B cell (primary cell): ENCODE results near the gene TADA3. TPM values are rescaled to one million over a fixed set of nuclear protein-coding genes. Genes with fewer than 3 reads are reported as not detected.

ENCODE experiments used
- ATAC-seq: fragments of 200-7000 bp; cut with Tn5 transposase; one replicate; pipeline ENCODE4 v1.10.0; 2021; ENCODE audit warnings: low read depth, mild to moderate bottlenecking, moderate number of reproducible peaks, moderate library complexity
- CTCF ChIA-PET: fragments of 350-600 bp; sonication (Branson Sonifier 250); formaldehyde crosslinking; loops from one replicate; lab custom pipeline; 2021; ENCODE audit warnings: antibody characterized with exemption, inconsistent platforms; lab: Charles Lee
- POLR2A ChIA-PET: fragments of 350-600 bp; sonication (Branson Sonifier 250); formaldehyde crosslinking; loops from one replicate; lab custom pipeline; 2021; ENCODE audit warnings: antibody characterized with exemption; lab: Charles Lee
- DNase-seq: peaks from one replicate; pipeline ENCODE4 v3.0.0; 2013
- H2AFZ ChIP-seq: 2 replicates; pipeline ENCODE4 v1.6.1; 2012; ENCODE audit warnings: mild to moderate bottlenecking, low read depth, low read length; ENCODE audit not compliant: insufficient read depth, poor library complexity, severe bottlenecking
- H3K27ac ChIP-seq, 2 donors: 1 replicate in 1 of 2; 2 replicates in 1 of 2; pipeline ENCODE4 v1.5.1; 2012 to 2013; ENCODE audit warnings: low read length in 2 of 2, mild to moderate bottlenecking in 2 of 2, moderate library complexity in 1 of 2
- H3K27me3 ChIP-seq, 4 experiments: fragments of 200-600 bp in 1 of 4; sonication (generic) in 1 of 4; replicated peaks in 1 of 4; 1 replicate in 2 of 4; 2 replicates in 2 of 4; pipeline versions ENCODE4 v1.6.1 to v1.7.0; 2013 to 2016; ENCODE audit warnings: low read length in 3 of 4, mild to moderate bottlenecking in 2 of 4, mixed read lengths in 1 of 4, moderate library complexity in 1 of 4; ENCODE audit not compliant: insufficient read depth in 4 of 4, control insufficient read depth in 3 of 4; ENCODE audit errors: control extremely low read depth in 1 of 4
- H3K36me3 ChIP-seq, 2 experiments: replicated peaks in 1 of 2; 1 replicate in 1 of 2; 2 replicates in 1 of 2; pipeline versions ENCODE4 v1.6.1 to v1.7.1; 2013; ENCODE audit warnings: low read length in 1 of 2; ENCODE audit not compliant: insufficient read depth in 2 of 2, control insufficient read depth in 1 of 2; ENCODE audit errors: control extremely low read depth in 1 of 2, extremely low read depth in 1 of 2
- H3K4me1 ChIP-seq, 2 donors: fragments of 200-600 bp in 1 of 2; sonication (generic) in 1 of 2; 1 replicate in 1 of 2; 2 replicates in 1 of 2; pipeline versions ENCODE4 v1.5.1 to v1.6.1; 2013 to 2017; ENCODE audit warnings: low read length in 2 of 2; ENCODE audit not compliant: control insufficient read depth in 2 of 2, insufficient read depth in 2 of 2
- H3K4me2 ChIP-seq: replicated peaks from 2 replicates; pipeline ENCODE3; 2012; ENCODE audit warnings: mild to moderate bottlenecking, low read depth, low read length; ENCODE audit not compliant: poor library complexity, severe bottlenecking
- H3K4me3 ChIP-seq, 5 experiments: fragments of 200-600 bp in 1 of 5; sonication (generic) in 1 of 5; 1 replicate in 3 of 5; 2 replicates in 2 of 5; pipeline versions ENCODE4 v1.5.1 to v1.7.0; 2011 to 2016; ENCODE audit warnings: low read length in 4 of 5, mild to moderate bottlenecking in 4 of 5, low read depth in 2 of 5, control low read depth in 1 of 5, moderate library complexity in 1 of 5; ENCODE audit not compliant: insufficient read depth in 1 of 5; ENCODE audit errors: control extremely low read depth in 1 of 5, extremely low read depth in 1 of 5
- H3K79me2 ChIP-seq: fragments of 200-600 bp; sonication (generic); one replicate; pipeline ENCODE4 v1.6.0; 2016; ENCODE audit warnings: low read length; ENCODE audit not compliant: control insufficient read depth, insufficient read depth
- H3K9ac ChIP-seq: fragments of 200-600 bp; sonication (generic); 2 replicates; pipeline ENCODE4 v1.6.1; 2017; ENCODE audit warnings: mild to moderate bottlenecking, low read length, moderate library complexity
- H3K9me3 ChIP-seq, 3 donors: one replicate each; pipeline versions ENCODE4 v1.6.1 to v1.7.1; 2013; ENCODE audit warnings: low read length in 2 of 3; ENCODE audit not compliant: control insufficient read depth in 2 of 3, insufficient read depth in 1 of 3; ENCODE audit errors: control extremely low read depth in 1 of 3
- H4K20me1 ChIP-seq: 2 replicates; pipeline ENCODE4 v1.6.0; 2012; ENCODE audit warnings: mild to moderate bottlenecking, low read length; ENCODE audit not compliant: insufficient read depth, control insufficient read depth, poor library complexity, severe bottlenecking
- H3K27ac Mint-ChIP-seq: one replicate; pipeline ENCODE4 v1.8.0; 2021; ENCODE audit warnings: mixed read lengths
- H3K27me3 Mint-ChIP-seq: one replicate; pipeline ENCODE4 v1.8.0; 2021; ENCODE audit warnings: mixed read lengths
- H3K4me1 Mint-ChIP-seq: one replicate; pipeline ENCODE4 v1.8.0; 2021; ENCODE audit warnings: mixed read lengths
- H3K4me3 Mint-ChIP-seq: one replicate; pipeline ENCODE4 v1.8.0; 2021; ENCODE audit warnings: mixed read lengths
- H3K9me3 Mint-ChIP-seq: one replicate; pipeline ENCODE4 v1.8.0; 2022; ENCODE audit warnings: mixed read lengths; ENCODE audit not compliant: insufficient read depth
- CTCF ChIP-seq: fragments of 200-600 bp; IDR thresholded peaks from one replicate; pipeline ENCODE4 v1.8.0; 2022; ENCODE audit warnings: antibody characterized with exemption, mild to moderate bottlenecking
- EZH2 ChIP-seq: IDR thresholded peaks from 2 replicates; pipeline ENCODE4 v1.6.1; 2012; ENCODE audit warnings: borderline replicate concordance, low read depth, mild to moderate bottlenecking, moderate library complexity, low read length; ENCODE audit not compliant: insufficient read depth, poor library complexity, severe bottlenecking
- WGBS: methylation state at CpG from one replicate; pipeline ENCODE4 v1.1.5; 2013; ENCODE audit warnings: missing lambda C conversion rate; ENCODE audit not compliant: insufficient coverage; 5-methylcytosine and 5-hydroxymethylcytosine counted together
- intact Hi-C: fragments of 100-400 bp; cut with micrococcal nuclease; formaldehyde crosslinking; loops from one replicate; pipeline ENCODE4 v1.10.0; 2022
- polyA plus RNA-seq: library from polyadenylated mRNA; depleted of rRNA; stranded (reverse); fragments of >200 nt; gene quantifications from 2 replicates; pipeline ENCODE4 v1.2.3, GENCODE V29; 2012
- total RNA-seq, 2 donors: library from RNA; stranded (reverse); fragments of 120-200 nt in 1 of 2; gene quantifications; 1 replicate in 1 of 2; 2 replicates in 1 of 2; pipeline versions ENCODE4 v1.2.3 to v1.2.4, GENCODE V29; 2013 to 2022

The TADA3 gene
- total and polyA plus RNA-seq, 2 donors (not counting 1 experiment from before 2014, with no cell fraction given) = 45.4 to 45.6 TPM

DNA sequence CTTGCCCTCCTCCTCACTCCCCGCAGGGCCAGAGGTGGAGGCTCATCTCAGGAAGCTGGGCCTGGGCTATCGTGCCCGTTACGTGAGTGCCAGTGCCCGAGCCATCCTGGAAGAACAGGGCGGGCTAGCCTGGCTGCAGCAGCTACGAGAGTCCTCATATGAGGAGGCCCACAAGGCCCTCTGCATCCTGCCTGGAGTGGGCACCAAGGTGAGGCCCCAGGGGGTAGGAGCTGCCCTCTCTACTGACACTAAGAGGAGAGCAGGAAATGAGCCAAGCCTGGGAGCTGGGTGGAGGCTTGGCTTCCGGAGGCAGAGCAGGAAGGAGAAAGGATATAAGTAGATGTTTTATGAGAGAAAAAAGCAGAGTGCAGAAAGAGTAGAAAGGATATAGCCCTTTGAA, 37.6 kb downstream of the TADA3 start:
- TF ChIP-seq EZH2 (no peak), CTCF (no peak)
- H3K4me3 ChIP-seq = no peak overlapping the region
- WGBS = 92% methylated on average over 7 of the region's 8 CpGs
- no peak overlapping the region for H2AFZ ChIP-seq
- Mint-ChIP-seq H3K4me3 (no peak overlapping the region), H3K27ac (no peak overlapping the region), H3K27me3 (no peaks in the 10 kb centered on the region), H3K9me3 (no peaks in the 10 kb centered on the region), H3K4me1 (peaks cover 41% of the 10 kb centered on the region)
- ATAC-seq = no peak
- no peak for DNase-seq
- intact Hi-C loops = loop anchor here (10.0 kb wide), 1 partner anchor 230 kb away; the partner anchor contains the start of gene EMC3
- H3K27ac ChIP-seq = no peak overlapping the region
- peaks cover 28 to 29% of the 10 kb centered on the region in 2 donors for H3K4me1 ChIP-seq
- peaks cover 28% of the 10 kb centered on the region for H3K79me2 ChIP-seq
- no peak overlapping the region for H3K9ac ChIP-seq
- peaks cover 13% of the 10 kb centered on the region for H4K20me1 ChIP-seq
- no peaks in the 10 kb centered on the region for H3K27me3 ChIP-seq
- H3K36me3 ChIP-seq = peaks cover 4 to 59% of the 10 kb centered on the region in 2 experiments
- POLR2A ChIA-PET = interaction anchor here (1.0 kb wide), 1 partner anchor 12 kb away, joined by 5 read pairs; no protein-coding TSS in a partner anchor
- no peak overlapping the region for H3K4me2 ChIP-seq
- H3K9me3 ChIP-seq = no peaks in the 10 kb centered on the region
- CTCF ChIA-PET = no interaction called here
